B cell (primary cell): ENCODE measurements around the gene PARD6A. TPM values are rescaled to one million over a fixed set of nuclear protein-coding genes. Genes with fewer than 3 reads are reported as not detected.

ENCODE experiments used
- ATAC-seq: fragments of 200-7000 bp; cut with Tn5 transposase; one replicate; pipeline ENCODE4 v1.10.0; 2021; ENCODE audit warnings: low read depth, mild to moderate bottlenecking, moderate number of reproducible peaks, moderate library complexity
- CTCF ChIA-PET: fragments of 350-600 bp; sonication (Branson Sonifier 250); formaldehyde crosslinking; loops from one replicate; lab custom pipeline; 2021; ENCODE audit warnings: antibody characterized with exemption, inconsistent platforms; lab: Charles Lee
- POLR2A ChIA-PET: fragments of 350-600 bp; sonication (Branson Sonifier 250); formaldehyde crosslinking; loops from one replicate; lab custom pipeline; 2021; ENCODE audit warnings: antibody characterized with exemption; lab: Charles Lee
- DNase-seq: peaks from one replicate; pipeline ENCODE4 v3.0.0; 2013
- H2AFZ ChIP-seq: 2 replicates; pipeline ENCODE4 v1.6.1; 2012; ENCODE audit warnings: mild to moderate bottlenecking, low read depth, low read length; ENCODE audit not compliant: insufficient read depth, poor library complexity, severe bottlenecking
- H3K27ac ChIP-seq, 2 donors: 1 replicate in 1 of 2; 2 replicates in 1 of 2; pipeline ENCODE4 v1.5.1; 2012 to 2013; ENCODE audit warnings: low read length in 2 of 2, mild to moderate bottlenecking in 2 of 2, moderate library complexity in 1 of 2
- H3K27me3 ChIP-seq, 4 experiments: fragments of 200-600 bp in 1 of 4; sonication (generic) in 1 of 4; replicated peaks in 1 of 4; 1 replicate in 2 of 4; 2 replicates in 2 of 4; pipeline versions ENCODE4 v1.6.1 to v1.7.0; 2013 to 2016; ENCODE audit warnings: low read length in 3 of 4, mild to moderate bottlenecking in 2 of 4, mixed read lengths in 1 of 4, moderate library complexity in 1 of 4; ENCODE audit not compliant: insufficient read depth in 4 of 4, control insufficient read depth in 3 of 4; ENCODE audit errors: control extremely low read depth in 1 of 4
- H3K36me3 ChIP-seq, 2 experiments: replicated peaks in 1 of 2; 1 replicate in 1 of 2; 2 replicates in 1 of 2; pipeline versions ENCODE4 v1.6.1 to v1.7.1; 2013; ENCODE audit warnings: low read length in 1 of 2; ENCODE audit not compliant: insufficient read depth in 2 of 2, control insufficient read depth in 1 of 2; ENCODE audit errors: control extremely low read depth in 1 of 2, extremely low read depth in 1 of 2
- H3K4me1 ChIP-seq, 2 donors: fragments of 200-600 bp in 1 of 2; sonication (generic) in 1 of 2; 1 replicate in 1 of 2; 2 replicates in 1 of 2; pipeline versions ENCODE4 v1.5.1 to v1.6.1; 2013 to 2017; ENCODE audit warnings: low read length in 2 of 2; ENCODE audit not compliant: control insufficient read depth in 2 of 2, insufficient read depth in 2 of 2
- H3K4me2 ChIP-seq: replicated peaks from 2 replicates; pipeline ENCODE3; 2012; ENCODE audit warnings: mild to moderate bottlenecking, low read depth, low read length; ENCODE audit not compliant: poor library complexity, severe bottlenecking
- H3K4me3 ChIP-seq, 5 experiments: fragments of 200-600 bp in 1 of 5; sonication (generic) in 1 of 5; 1 replicate in 3 of 5; 2 replicates in 2 of 5; pipeline versions ENCODE4 v1.5.1 to v1.7.0; 2011 to 2016; ENCODE audit warnings: low read length in 4 of 5, mild to moderate bottlenecking in 4 of 5, low read depth in 2 of 5, control low read depth in 1 of 5, moderate library complexity in 1 of 5; ENCODE audit not compliant: insufficient read depth in 1 of 5; ENCODE audit errors: control extremely low read depth in 1 of 5, extremely low read depth in 1 of 5
- H3K79me2 ChIP-seq: fragments of 200-600 bp; sonication (generic); one replicate; pipeline ENCODE4 v1.6.0; 2016; ENCODE audit warnings: low read length; ENCODE audit not compliant: control insufficient read depth, insufficient read depth
- H3K9ac ChIP-seq: fragments of 200-600 bp; sonication (generic); 2 replicates; pipeline ENCODE4 v1.6.1; 2017; ENCODE audit warnings: mild to moderate bottlenecking, low read length, moderate library complexity
- H3K9me3 ChIP-seq, 3 donors: one replicate each; pipeline versions ENCODE4 v1.6.1 to v1.7.1; 2013; ENCODE audit warnings: low read length in 2 of 3; ENCODE audit not compliant: control insufficient read depth in 2 of 3, insufficient read depth in 1 of 3; ENCODE audit errors: control extremely low read depth in 1 of 3
- H4K20me1 ChIP-seq: 2 replicates; pipeline ENCODE4 v1.6.0; 2012; ENCODE audit warnings: mild to moderate bottlenecking, low read length; ENCODE audit not compliant: insufficient read depth, control insufficient read depth, poor library complexity, severe bottlenecking
- H3K27ac Mint-ChIP-seq: one replicate; pipeline ENCODE4 v1.8.0; 2021; ENCODE audit warnings: mixed read lengths
- H3K27me3 Mint-ChIP-seq: one replicate; pipeline ENCODE4 v1.8.0; 2021; ENCODE audit warnings: mixed read lengths
- H3K4me1 Mint-ChIP-seq: one replicate; pipeline ENCODE4 v1.8.0; 2021; ENCODE audit warnings: mixed read lengths
- H3K4me3 Mint-ChIP-seq: one replicate; pipeline ENCODE4 v1.8.0; 2021; ENCODE audit warnings: mixed read lengths
- H3K9me3 Mint-ChIP-seq: one replicate; pipeline ENCODE4 v1.8.0; 2022; ENCODE audit warnings: mixed read lengths; ENCODE audit not compliant: insufficient read depth
- EZH2 ChIP-seq: IDR thresholded peaks from 2 replicates; pipeline ENCODE4 v1.6.1; 2012; ENCODE audit warnings: borderline replicate concordance, low read depth, mild to moderate bottlenecking, moderate library complexity, low read length; ENCODE audit not compliant: insufficient read depth, poor library complexity, severe bottlenecking
- WGBS: methylation state at CpG from one replicate; pipeline ENCODE4 v1.1.5; 2013; ENCODE audit warnings: missing lambda C conversion rate; ENCODE audit not compliant: insufficient coverage; 5-methylcytosine and 5-hydroxymethylcytosine counted together
- intact Hi-C: fragments of 100-400 bp; cut with micrococcal nuclease; formaldehyde crosslinking; loops from one replicate; pipeline ENCODE4 v1.10.0; 2022
- polyA plus RNA-seq: library from polyadenylated mRNA; depleted of rRNA; stranded (reverse); fragments of >200 nt; gene quantifications from 2 replicates; pipeline ENCODE4 v1.2.3, GENCODE V29; 2012
- total RNA-seq, 2 donors: library from RNA; stranded (reverse); fragments of 120-200 nt in 1 of 2; gene quantifications; 1 replicate in 1 of 2; 2 replicates in 1 of 2; pipeline versions ENCODE4 v1.2.3 to v1.2.4, GENCODE V29; 2013 to 2022
- TF ChIP-seq, protein P1 (sequence below): fragments of 200-600 bp; IDR thresholded peaks from one replicate; pipeline ENCODE4 v1.8.0; 2022; ENCODE audit warnings: antibody characterized with exemption, mild to moderate bottlenecking

Gene PARD6A
- total and polyA plus RNA-seq, 2 donors (not counting 1 experiment from before 2014, with no cell fraction given) = 14.8 to 15.9 TPM

DNA sequence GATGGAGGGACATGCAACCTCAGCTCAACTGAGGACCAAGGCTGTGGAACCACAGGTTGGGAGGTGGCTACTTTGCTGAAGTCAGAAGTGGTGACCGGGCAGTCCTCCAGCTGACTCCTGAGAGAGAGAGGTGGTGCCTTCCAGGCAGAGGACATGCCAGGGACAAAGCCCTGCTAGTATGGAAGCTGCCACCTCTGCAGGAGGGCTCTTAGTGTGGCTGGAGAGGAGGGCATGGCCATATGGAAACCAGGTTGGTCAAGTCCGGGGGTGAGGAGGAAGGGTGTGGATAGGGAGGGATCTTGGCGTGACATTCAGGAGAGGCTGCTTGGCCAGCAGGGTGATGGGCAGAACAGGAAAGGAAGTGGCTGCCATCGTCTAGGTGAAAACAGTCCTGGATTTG, 11.5 kb downstream of the PARD6A start:
- H3K9ac ChIP-seq = no peak overlapping the region
- ChIA-PET POLR2A (interaction anchor here (0.8 to 2.0 kb wide), 3 partner anchors 13 to 158 kb away, joined by 3 to 4 read pairs (median 3); partner anchors contain the start of gene GFOD2), CTCF (interaction anchor here (0.6 to 11.7 kb wide), 42 partner anchors 8 to 393 kb away, joined by 3 to 136 read pairs (median 5); partner anchors contain the start of genes ACD, CTRL, EDC4 and GFOD2)
- no peaks in the 10 kb centered on the region for H4K20me1 ChIP-seq
- ATAC-seq = no peak
- H3K36me3 ChIP-seq = no peaks in the 10 kb centered on the region
- H3K4me3 ChIP-seq = no peak overlapping the region
- DNase-seq = no peak
- peaks cover 30 to 44% of the 10 kb centered on the region in 2 donors for H3K4me1 ChIP-seq
- Mint-ChIP-seq H3K4me1 (peaks cover 41% of the 10 kb centered on the region), H3K9me3 (no peaks in the 10 kb centered on the region), H3K27me3 (no peaks in the 10 kb centered on the region), H3K4me3 (no peak overlapping the region), H3K27ac (no peak overlapping the region)
- H3K9me3 ChIP-seq = no peaks in the 10 kb centered on the region
- no peak overlapping the region for H3K4me2 ChIP-seq
- WGBS = 55% methylated on average over 4 of the region's 4 CpGs
- H3K27ac ChIP-seq = no peak overlapping the region
- intact Hi-C loops = loop anchor here (1.0 to 2.0 kb wide), 4 partner anchors 46 to 392 kb away; partner anchors contain the start of gene GFOD2
- TF ChIP-seq EZH2 = no peak
- TF ChIP-seq, protein P1, sequence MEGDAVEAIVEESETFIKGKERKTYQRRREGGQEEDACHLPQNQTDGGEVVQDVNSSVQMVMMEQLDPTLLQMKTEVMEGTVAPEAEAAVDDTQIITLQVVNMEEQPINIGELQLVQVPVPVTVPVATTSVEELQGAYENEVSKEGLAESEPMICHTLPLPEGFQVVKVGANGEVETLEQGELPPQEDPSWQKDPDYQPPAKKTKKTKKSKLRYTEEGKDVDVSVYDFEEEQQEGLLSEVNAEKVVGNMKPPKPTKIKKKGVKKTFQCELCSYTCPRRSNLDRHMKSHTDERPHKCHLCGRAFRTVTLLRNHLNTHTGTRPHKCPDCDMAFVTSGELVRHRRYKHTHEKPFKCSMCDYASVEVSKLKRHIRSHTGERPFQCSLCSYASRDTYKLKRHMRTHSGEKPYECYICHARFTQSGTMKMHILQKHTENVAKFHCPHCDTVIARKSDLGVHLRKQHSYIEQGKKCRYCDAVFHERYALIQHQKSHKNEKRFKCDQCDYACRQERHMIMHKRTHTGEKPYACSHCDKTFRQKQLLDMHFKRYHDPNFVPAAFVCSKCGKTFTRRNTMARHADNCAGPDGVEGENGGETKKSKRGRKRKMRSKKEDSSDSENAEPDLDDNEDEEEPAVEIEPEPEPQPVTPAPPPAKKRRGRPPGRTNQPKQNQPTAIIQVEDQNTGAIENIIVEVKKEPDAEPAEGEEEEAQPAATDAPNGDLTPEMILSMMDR = no peak
- H3K79me2 ChIP-seq = peaks cover 2% of the 10 kb centered on the region
- no peak overlapping the region for H2AFZ ChIP-seq
- no peaks in the 10 kb centered on the region for H3K27me3 ChIP-seq
